Placental pericyte (primary cell): ENCODE data around the gene ISX. TPM values are rescaled to one million over a fixed set of nuclear protein-coding genes. Genes with fewer than 3 reads are reported as not detected.

ENCODE experiments used
- total RNA-seq: library from RNA; depleted of rRNA; stranded (reverse); fragments of >200 nt; gene quantifications from 2 replicates; pipeline ENCODE4 v1.2.3, GENCODE V29; 2012

ISX gene
- not detected in 2 replicates for total RNA-seq

GRCh38 chr22:35065796-35066218 lies at the start of gene ISX:
Gene ISX, plus strand, starts transcription at chr22:35066158. Its CDS starts 930 bp downstream, at chr22:35067088.

Other genes starting within 250 kb of the ISX start
- 12.9 and 27.9 TPM in 2 replicates for gene HMGXB4, start 191.3 kb downstream of the ISX start, total RNA-seq
- 75.2 and 269 TPM in 2 replicates for gene TOM1, start 233.7 kb downstream of the ISX start, total RNA-seq